ENCODE measurements around the gene CLCN5.

- TF ChIP-seq CTCF (conservative IDR thresholded peaks at IDR 0.05 in 1 of 2, IDR thresholded peaks at IDR 0.05 in 1 of 2; ENCODE audit: low read depth in 1 of 2, low read length in 2 of 2) (no peak), EZH2 (IDR thresholded peaks at IDR 0.05; ENCODE audit: low read length, missing control alignments) (no peak)
Measured at GRCh38 chrX:49977319-49978090, 55.1 kb downstream of the CLCN5 start.

Data from fibroblast of lung (primary cell).